HG02973 (cell line): Measurements from ENCODE around the gene SYNM.
"Not testable (repeated sequence)": the region's sequence is repeated elsewhere in the genome, so short reads cannot be mapped to it uniquely, and the experiment has no call there.

Experiments used
- ATAC-seq: cut with Tn5 transposase; IDR thresholded peaks from one replicate; pipeline ENCODE4 v1.9.1; 2021; ENCODE audit warnings: moderate library complexity; ENCODE audit not compliant: unreplicated experiment

SYNM gene, protein sequence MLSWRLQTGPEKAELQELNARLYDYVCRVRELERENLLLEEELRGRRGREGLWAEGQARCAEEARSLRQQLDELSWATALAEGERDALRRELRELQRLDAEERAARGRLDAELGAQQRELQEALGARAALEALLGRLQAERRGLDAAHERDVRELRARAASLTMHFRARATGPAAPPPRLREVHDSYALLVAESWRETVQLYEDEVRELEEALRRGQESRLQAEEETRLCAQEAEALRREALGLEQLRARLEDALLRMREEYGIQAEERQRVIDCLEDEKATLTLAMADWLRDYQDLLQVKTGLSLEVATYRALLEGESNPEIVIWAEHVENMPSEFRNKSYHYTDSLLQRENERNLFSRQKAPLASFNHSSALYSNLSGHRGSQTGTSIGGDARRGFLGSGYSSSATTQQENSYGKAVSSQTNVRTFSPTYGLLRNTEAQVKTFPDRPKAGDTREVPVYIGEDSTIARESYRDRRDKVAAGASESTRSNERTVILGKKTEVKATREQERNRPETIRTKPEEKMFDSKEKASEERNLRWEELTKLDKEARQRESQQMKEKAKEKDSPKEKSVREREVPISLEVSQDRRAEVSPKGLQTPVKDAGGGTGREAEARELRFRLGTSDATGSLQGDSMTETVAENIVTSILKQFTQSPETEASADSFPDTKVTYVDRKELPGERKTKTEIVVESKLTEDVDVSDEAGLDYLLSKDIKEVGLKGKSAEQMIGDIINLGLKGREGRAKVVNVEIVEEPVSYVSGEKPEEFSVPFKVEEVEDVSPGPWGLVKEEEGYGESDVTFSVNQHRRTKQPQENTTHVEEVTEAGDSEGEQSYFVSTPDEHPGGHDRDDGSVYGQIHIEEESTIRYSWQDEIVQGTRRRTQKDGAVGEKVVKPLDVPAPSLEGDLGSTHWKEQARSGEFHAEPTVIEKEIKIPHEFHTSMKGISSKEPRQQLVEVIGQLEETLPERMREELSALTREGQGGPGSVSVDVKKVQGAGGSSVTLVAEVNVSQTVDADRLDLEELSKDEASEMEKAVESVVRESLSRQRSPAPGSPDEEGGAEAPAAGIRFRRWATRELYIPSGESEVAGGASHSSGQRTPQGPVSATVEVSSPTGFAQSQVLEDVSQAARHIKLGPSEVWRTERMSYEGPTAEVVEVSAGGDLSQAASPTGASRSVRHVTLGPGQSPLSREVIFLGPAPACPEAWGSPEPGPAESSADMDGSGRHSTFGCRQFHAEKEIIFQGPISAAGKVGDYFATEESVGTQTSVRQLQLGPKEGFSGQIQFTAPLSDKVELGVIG (N-terminal part only)

DNA sequence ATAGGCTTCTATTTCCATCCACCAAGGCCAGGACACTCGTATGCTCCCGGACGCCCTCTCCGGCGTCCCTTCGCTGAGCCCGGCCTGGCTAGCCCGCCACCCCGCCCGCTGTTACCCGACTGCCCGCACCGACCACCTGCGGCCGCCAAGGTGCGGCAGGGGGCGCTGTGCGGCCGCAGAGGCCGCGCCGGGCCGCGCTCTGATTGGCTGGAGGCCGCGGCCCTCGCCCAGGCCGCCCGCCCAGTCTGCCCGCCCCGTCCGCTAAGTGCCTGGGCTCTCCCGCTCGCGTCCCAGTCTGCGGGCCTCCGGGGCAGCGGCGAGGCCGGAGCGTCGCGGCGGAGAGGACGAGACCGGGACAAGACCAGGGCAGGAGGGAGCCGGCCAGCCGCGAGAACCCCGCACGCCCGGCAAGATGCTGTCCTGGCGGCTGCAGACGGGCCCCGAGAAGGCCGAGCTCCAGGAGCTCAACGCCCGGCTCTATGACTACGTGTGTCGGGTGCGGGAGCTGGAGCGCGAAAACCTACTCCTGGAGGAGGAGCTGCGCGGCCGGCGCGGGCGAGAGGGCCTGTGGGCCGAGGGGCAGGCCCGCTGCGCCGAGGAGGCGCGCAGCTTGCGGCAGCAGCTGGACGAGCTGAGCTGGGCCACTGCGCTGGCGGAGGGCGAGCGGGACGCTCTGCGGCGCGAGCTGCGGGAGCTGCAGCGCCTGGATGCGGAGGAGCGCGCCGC, at the start of gene SYNM:
TSS of gene SYNM (plus strand) at position 293 of the 726 bp plus-strand sequence. CDS start at position 413, 120 bp downstream.
- peak; percentile 69 for ATAC-seq

DNA sequence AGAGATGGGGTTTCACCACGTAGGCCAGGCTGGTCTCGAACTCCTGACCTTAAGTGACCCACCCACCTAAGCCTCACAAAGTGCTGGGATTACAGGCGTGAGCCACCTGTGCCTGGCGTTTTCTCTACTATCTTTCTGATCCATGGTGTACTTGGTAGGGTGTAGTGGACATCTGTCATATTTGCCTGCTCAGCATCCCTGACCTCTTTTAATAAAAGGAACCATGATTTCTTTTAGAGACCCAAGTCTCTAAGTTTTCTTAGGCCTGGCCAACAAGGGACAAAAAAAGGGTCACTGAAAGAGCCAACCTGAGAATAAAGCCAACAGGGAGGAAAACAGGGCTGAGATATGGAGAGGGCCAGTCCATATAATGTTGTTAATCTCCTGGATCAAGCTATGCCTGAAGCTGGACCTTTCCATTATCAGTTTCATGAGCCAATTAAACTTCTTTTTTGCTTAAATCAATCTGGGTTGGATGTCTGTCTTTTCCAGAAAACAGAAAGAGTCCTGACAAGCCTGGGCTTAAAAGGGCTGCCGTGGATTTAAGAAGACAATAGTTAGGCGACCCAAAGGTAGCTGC, 49.2 kb upstream of the SYNM start:
- ATAC-seq, result no peak

DNA sequence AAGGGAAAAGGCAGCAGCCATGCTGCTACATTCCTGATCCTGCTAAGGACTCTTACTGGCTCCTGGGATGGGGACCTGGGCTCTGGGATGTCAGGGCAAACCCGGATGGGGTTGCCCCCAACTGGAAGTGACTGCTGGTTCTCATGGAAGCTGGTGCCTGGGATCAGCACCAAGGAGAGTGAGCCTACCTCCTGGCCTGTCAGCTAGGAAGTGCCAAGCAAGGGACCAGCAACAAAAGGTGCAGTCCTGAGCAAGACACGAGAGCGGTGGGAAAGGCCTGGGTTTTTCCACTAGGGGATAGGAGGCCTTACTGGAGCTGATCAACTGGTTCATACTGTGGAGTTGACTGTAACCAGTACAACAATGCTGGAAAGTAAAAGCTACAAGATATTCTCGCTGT, 47.9 kb upstream of the SYNM start:
- ATAC-seq, result no peak

DNA sequence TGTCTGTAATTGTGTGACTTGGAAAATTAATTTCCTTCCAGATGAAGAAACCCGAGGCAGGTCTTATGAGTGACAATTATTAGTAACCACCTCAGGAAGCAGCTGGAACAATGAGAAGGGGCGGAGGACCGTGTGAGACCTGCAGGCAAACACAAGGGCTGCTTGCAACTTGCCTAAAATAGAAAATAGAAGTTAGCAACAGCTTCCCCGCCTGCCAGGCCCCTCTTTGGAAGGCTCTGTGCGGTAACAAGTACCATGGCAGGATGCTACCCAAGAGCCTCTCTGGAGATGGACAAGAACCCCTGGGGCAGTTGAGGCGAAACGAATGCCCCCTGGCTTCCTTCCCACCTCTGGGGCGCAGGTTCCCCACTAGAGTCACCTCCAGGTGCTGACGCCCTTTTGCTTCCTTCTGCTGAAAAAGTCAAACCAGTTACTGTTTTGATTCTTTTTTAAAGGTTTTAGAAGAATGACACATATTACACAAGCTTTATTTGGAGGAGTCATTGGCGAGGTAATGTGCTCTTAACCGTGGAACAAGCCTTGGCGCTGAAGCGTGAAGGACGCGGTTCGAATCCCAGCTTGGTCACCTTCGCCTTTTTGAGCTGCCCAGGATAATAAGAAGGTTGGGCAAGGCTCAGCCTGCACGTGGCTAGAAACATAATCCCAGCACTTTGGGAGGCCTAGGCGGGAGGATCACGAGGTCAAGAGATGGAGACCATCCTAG, 47.0 kb upstream of the SYNM start:
- no peak for ATAC-seq

DNA sequence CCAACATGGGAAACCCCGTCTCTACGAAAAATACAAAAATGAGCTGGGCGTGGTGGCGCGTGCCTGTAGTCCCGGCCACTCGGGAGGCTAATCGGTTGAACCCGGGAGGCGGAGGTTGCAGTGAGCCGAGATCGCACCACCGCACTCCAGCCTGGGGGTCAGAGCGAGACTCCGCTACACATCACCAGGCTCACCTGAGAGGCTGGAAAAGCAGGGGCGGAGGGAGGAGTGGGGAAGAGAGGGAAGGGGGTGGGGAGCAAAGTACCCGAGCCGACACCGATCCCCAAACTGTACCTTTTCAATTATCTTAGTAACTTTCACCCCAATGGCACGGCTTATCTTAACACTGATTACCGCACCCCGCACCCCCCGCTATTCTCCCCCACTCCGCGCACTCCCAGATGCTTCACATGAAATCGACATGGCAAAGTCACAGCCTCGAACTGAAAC, 46.4 kb upstream of the SYNM start:
- no peak for ATAC-seq

DNA sequence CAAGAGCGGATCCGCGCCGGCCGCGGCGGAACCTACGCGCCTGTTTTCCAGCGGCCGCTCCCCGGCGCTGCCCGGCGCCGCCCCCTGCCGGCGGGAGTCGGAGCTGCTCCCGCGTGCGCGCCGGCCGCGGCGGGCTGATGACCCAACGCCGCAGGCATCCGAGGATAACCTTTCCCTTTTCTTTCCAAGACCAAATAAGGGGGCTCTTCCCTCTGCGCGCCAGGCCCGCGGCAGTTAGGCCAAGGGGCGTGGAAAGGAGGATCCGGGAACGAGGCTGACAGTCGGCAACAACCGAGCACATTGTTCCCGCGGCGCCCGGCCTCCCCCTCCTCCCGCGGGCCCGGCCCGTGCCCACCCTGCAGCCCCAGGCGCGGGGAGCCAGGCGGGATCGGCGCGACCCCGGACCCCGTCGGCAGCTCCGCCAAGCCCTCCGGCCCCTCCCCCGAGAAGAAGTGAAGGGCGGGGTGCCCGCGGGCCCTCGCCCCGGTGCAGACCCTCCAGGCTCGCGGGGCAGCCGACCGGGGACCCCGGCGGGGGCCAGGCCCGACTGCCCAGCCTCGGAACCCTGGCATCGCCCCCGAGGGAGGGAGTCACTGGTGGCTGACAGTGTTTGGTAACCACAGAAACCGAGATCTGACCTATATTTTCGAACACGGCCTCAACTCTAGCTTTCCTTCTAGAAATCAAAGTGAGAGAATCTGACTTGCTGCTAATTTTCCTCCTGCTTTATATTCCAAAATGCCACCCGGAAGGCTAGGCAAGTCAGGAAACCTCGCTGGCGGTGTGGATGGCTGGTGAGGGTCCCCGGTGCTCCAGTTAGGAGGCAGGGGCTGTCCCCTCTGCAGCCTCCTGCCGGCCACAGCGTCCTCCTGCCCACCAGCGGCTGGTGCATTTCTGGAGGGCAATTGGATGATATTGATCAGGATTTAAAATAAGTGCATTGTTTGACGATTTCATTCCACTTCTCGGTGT, 45.6 kb upstream of the SYNM start:
- ATAC-seq, result peak; percentile 84

DNA sequence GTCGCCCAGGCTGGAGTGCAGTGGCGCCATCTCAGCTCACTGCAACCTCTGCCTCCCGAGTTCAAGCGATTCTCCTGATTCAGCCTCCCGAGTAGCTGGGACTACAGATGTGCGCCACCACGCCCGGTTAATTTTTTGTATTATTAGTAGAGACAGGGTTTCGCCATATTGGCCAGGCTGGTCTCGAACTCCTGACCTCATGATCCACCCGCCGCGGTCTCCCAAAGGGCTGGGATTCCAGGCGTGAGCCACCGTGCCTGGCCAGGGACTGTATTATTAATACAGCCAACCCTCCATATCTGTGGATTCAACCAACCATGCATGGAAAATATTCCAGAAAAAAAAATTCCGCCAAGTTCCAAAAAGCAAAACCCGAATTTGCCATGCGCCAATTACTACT, 44.7 kb upstream of the SYNM start:
- not testable (repeated sequence) for ATAC-seq

DNA sequence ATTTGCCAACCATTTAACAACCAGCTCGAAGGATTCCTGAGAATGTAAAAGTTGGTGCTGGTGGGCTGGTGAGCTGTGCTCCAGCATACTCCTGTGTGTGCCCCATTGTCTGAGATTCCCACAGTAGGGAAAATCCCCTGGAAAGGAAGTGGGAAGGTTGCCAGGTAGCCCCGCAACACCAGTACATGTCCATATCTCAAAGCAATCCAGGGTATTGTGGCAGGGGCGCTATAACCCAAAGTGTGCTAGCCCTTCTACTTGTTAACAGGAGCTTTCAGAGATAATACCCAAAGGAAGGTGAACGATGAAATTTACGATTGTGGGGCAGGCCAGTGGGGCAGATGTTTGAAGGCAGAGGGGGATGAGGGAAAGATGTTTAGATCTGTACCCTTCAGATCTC, 42.7 kb upstream of the SYNM start:
- ATAC-seq, result no peak

DNA sequence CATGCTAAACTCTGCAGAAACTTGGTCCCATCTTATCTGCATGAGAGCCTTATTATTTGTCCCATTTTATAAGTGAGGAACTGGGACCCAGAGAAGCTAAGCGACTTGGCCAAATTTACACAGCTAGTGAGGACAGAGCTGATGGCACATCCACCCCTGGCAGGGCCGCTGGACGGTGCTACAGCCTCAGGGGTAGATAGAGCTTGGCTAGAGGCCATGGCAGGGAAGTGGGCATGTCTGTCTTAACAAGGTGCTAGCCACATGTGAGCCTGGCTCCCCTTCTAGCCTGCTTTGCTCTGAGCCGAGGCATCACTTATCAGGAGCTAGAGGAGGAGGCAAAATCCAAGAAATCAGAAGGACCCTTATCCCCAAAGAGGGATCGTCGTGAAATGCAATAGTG, 36.7 kb upstream of the SYNM start:
- no peak for ATAC-seq

DNA sequence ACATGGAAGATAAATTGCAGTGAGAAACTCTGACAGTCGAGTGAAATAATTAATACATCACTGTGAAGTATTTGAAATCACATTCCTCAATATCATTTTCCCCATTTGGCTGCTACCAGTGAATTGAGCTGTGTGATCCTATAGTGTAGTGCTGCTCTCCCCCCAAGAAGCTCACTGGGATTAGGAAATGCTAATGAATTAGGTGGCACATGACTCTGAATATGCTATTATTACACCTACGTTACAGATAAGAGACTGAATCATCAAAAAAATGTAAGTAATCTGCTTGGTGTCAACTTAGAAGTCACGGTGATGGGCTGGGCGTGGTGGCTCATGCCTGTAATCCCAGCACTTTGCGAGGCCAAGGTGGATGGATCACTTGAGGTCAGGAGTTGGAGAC, 34.7 kb upstream of the SYNM start:
- ATAC-seq, result no peak

DNA sequence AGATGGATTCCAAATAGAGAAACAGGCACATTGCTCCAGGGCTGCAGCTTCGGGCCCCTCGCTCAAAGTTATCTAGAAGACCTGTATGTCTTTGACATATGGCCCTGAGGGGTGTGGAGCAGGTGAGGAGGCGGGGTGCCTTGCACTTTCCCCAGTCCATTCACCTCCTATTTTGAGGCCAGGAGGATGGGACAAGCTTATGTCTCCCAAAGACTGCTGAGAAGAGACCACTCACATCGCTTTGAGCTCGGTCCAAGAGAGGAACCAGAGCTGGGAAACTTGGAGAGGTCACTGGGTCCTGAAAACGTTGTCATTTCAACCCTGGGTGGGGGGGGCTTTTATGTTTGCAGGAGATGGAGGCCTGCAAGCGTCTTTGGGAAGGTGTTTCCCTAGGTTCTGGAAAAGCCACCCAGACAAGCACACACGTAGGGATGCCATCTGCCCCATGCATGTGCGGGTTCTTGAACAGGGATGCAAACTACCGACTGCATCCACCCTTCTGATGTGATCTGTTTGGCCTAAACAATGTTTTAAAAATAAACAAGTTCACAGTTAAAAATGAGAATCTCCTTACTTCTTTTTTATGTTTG, 33.7 kb upstream of the SYNM start:
- ATAC-seq, result no peak

DNA sequence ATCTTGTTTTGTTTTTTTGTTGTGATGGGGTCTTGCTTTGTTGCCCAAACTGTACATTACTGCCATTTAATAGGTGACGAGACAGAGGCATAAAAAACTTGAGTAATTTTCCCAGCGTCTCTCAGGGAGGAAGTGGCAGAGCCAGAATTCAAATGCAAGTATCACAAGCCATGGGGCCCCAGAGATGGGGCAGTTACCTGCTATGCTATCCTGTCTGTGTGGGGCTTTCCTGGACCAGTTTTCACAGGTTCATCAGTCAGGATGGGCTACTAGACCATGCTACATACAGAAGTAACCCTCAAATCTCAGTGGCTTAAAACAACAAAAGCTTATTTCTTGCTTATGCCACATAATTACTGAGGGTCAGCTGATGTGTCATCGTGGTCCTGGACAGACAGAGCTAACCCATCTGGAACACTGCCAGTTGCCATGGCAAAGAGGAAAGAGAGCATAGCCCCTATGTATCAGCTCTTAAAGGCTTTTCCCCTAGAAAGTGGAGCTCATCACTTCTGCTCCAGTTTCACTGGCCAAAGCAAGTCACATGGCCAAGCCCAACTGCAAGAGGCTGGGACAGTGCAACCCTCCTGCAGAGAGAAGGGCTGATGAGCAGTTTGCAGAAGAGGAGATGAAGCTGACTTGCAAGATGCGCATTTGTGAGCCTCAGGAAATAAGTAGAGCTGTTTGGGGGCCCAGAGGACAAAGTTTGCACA, 31.7 kb upstream of the SYNM start:
- ATAC-seq, result no peak

DNA sequence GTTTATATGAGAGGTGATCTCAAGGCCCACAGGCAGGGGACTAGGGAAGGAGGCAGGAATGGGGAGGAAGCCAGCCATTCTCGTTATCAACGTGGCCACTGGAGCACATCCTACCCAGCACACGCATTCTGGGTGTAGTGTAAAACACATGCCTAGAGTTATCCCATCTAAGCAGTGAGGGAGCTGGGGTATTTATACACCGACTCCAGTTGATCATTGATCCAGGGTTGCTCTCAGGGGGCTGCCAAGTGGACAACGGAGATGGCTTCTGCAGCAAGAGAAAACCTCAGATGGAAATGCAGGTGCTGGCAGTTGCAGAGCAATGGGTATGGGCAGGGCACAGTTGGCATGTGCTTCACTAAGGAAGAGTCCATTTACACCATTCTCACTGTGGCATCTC, 30.4 kb upstream of the SYNM start:
- ATAC-seq, result no peak

DNA sequence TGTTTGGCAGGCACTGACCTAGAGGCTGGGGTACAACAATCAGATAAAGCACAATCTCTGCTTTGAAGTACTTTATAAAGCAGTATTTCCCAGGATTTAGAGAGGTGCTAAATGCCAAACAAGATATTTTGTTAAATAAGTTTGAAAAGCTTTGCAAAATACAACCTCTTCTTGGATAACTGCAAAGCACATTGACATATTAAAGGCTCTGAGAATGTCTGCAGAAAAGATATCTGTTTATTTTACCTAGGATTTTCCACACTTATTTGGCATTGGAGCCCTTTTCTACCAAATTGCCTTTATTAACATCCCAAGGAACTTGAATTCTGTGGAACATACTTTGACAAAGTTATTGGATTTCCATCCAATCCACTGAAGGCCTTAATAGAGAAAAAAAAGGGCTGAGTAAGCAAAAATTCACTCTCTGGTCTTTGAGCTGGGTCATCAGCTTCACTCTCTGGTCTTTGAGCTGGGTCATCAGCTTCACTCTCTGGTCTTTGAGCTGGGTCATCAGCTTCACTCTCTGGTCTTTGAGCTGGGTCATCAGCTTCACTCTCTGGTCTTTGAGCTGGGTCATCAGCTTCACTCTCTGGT, 29.7 kb upstream of the SYNM start:
- ATAC-seq, result not testable (repeated sequence)

DNA sequence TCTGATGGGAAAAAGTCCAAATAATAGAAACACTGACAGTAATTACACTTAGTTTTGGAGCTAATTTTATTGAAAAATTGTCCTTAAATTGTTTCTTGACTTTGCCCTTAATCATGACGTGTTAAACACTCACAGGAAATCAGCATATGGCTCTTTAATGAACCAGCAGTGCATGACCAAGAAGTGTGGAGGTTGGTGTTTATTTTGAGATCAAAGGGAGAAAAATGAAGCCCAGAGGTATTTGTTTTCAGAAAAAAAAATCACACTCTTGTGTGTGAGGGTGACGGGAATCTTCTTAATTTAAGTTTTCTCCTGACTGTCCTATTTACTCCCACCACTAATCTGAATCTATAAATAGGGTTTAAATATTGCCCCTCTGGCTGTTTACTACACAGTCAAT, 28.8 kb upstream of the SYNM start:
- peak; percentile 8 for ATAC-seq

DNA sequence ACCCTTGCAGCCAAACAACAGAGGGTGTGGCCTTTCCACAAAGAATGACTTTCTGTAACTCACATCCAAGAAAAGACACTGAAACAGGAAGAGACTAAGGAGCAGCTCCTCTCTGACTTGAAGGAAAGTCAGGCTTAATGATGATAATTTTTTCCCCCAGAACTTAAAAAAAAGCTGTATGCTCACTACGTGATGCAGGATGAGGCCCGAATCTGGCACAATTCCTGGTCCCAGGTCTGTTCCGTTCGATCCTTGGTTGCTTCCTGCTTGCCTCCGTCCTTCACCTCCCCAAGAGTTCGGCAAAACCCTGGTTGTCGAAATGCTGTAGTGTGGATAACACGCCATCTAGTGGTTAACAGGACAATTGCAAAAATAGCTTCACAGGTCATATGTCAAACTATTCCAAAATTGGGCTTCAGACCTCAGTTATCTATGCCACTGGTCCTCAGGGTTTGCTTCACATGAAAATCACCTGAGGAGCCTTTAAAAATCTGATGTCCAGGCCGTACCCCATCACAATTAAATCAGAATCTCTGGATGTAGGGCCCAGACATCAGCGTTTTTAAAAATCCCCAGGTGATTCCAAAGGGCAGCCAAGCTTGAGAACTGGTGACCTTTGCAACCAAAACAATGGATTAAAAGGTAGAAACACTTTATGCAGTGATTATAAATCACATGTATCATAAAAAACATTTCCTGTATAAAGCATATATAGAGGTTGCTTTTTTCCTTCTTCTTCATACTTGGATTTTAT, 28.1 kb upstream of the SYNM start:
- peak; percentile 93 for ATAC-seq
